K562 (cell line): ENCODE measurements around the gene PI4KA. TPM values are rescaled to one million over a fixed set of nuclear protein-coding genes. Genes with fewer than 3 reads are reported as not detected.

ENCODE experiments used
- CC2D1A ChIP-seq: fragments of 450-650 bp; IDR thresholded peaks from 2 replicates; pipeline ENCODE4 v1.6.1; 2017; ENCODE audit warnings: mild to moderate bottlenecking
- CREM ChIP-seq: IDR thresholded peaks from 2 replicates; pipeline ENCODE4 v1.6.1; 2014; ENCODE audit warnings: antibody characterized with exemption, low read depth
- EP300 ChIP-seq: IDR thresholded peaks from 2 replicates; pipeline ENCODE4 v1.6.1; 2012; ENCODE audit warnings: low read length, improper control_type of control experiment
- FOS ChIP-seq: IDR thresholded peaks from 3 replicates; pipeline ENCODE4 v1.6.1; 2011; ENCODE audit not compliant: insufficient read length; ENCODE audit errors: extremely low read depth
- FOSL1 ChIP-seq: fragments of 200-800 bp; sonication (Bioruptor generic); conservative IDR thresholded peaks from 2 replicates; pipeline ENCODE4 v1.6.1; 2016; ENCODE audit warnings: missing genetic modification characterization, missing compliant biosample characterization
- RB1 ChIP-seq: fragments of 450-650 bp; IDR thresholded peaks from 2 replicates; pipeline ENCODE4 v1.6.1; 2017; ENCODE audit warnings: low read depth, mild to moderate bottlenecking
- RHOXF2B ChIP-seq: fragments of 250-450 bp; sonication (Bioruptor Pico); conservative IDR thresholded peaks from 2 replicates; pipeline ENCODE4 v1.5.1; 2021
- ZBTB26 ChIP-seq: fragments of 450-650 bp; formaldehyde crosslinking; IDR thresholded peaks from 2 replicates; pipeline ENCODE4 v1.4.0; 2022; ENCODE audit warnings: missing genetic modification characterization
- ZC3H4 ChIP-seq: sonication (generic); formaldehyde crosslinking; IDR thresholded peaks from 2 replicates; pipeline ENCODE4 v1.9.0; 2021; ENCODE audit warnings: missing genetic modification reagents, borderline replicate concordance
- ZNF165 ChIP-seq: fragments of 250-450 bp; sonication (Bioruptor Pico); IDR thresholded peaks from 2 replicates; pipeline ENCODE4 v1.4.0; 2020; ENCODE audit warnings: borderline replicate concordance
- polyA plus RNA-seq, 8 experiments: library from polyadenylated mRNA; depleted of rRNA in 4 of 8; stranded (reverse) in 5 of 8; unstranded in 3 of 8; fragments of >200 nt; fragmentation: Nextera tagmentation in 2 of 8; fragmentation: Illumina TruSeq in 1 of 8; extraction: Ambion mirVana in 2 of 8; extraction: Trizol in 1 of 8; gene quantifications; 2 replicates each; pipeline versions ENCODE4 v1.2.1 to v1.2.3, GENCODE V29; 2011 to 2014; ENCODE audit warnings: inconsistent platforms in 1 of 8, missing spikeins in 1 of 8
- total RNA-seq, 7 experiments: library from RNA; depleted of rRNA in 6 of 7; stranded (reverse); fragments of >200 nt in 6 of 7; fragmentation: Illumina TruSeq in 2 of 7; extraction: Trizol in 2 of 7; gene quantifications; 2 replicates each; pipeline versions ENCODE4 v1.2.1 to v1.2.3, GENCODE V29; 2011 to 2021; ENCODE audit warnings: low replicate concordance in 1 of 7

PI4KA gene
- total and polyA plus RNA-seq, 9 of the 15 experiments (the other 6 are each of a cell fraction or from before 2014, with no cell fraction given) = 7.3 to 187 (median 84.7) TPM

DNA sequence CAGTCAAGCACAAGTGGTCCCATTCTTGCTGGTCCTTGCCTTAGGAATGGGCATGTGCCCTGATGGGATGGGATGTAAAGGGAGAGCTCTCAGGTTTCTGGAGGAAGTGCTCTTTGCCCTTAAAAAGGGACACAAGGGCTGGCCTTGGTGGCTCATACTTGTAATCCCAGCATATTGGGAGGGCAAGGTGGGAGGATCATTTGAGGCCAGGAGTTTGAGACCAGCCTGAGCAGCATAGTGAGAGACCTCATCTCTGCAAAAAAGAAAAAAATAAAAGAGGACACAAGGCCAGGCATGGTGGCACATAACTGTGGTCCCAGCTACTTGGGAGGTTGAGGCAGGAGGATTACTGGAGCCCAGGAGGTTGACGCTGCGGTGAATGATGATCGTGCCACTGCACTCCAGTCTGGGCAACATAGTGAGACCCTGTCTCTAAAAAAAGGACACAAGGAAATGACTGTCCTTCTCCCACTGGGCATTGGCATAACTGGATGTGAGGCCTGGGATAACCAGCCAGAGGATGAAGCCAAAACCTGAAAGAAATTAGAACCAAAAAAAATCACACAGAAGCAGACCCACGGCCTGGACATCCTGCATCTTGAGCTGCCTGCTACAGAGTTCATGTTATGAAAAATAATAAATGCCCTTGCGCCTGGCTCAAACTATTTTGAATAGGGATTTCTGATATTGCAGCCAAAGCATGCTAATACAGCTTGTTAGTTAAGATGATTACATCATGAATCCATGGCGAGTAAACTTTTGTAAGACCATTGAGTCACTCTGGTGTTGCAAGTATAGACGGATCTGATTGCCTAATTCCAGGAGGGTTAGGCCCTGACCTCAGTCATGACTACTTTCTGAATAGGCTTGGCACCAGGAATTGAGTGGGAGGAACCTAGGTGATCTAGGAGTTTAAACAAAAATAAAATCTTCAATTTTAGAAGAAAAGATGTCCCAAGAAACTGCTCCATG is 45.7 kb upstream of the PI4KA start (continued):
- 0 out of 2 replicates have a peak, but pooled peaks have one; percentile 28 for TF ChIP-seq ZBTB26 (CRISPR knock-in tag)
- TF ChIP-seq FOSL1 (tag) = peak; percentile 97
- no peak for TF ChIP-seq RB1
- TF ChIP-seq CREM = peak; percentile 65
- peak; percentile 46; the same call in 1 of the 2 replicates for TF ChIP-seq ZNF165
- no peak for TF ChIP-seq CC2D1A
- peak; percentile 51; the same call in 1 of the 2 replicates for TF ChIP-seq EP300
- TF ChIP-seq RHOXF2B (CRISPR knock-in tag) = no peak
- 0 out of 2 replicates have a peak, but pooled peaks have one; percentile 73 for TF ChIP-seq ZC3H4 (CRISPR knock-in tag)
- TF ChIP-seq FOS = peak; percentile 63
- TF ChIP-seq, all 486 proteins: peak for 55
